SJSA1 (cell line): ENCODE data around the gene DAZAP2. TPM values are rescaled to one million over a fixed set of nuclear protein-coding genes. Genes with fewer than 3 reads are reported as not detected.
A peak's percentile ranks its signal among the peaks of the same experiment; 100 is the strongest.
"Not testable (repeated sequence)": the region's sequence is repeated elsewhere in the genome, so short reads cannot be mapped to it uniquely, and the experiment has no call there.

Experiments
- DNase-seq, 2 experiments: peaks; one replicate each; pipeline ENCODE4 v3.0.0-alpha.2; 2015 to 2020; ENCODE audit warnings: low spot score in 2 of 2, low read depth in 1 of 2
- H3K27ac ChIP-seq: fragments of 250-450 bp; sonication (Bioruptor Pico); 2 replicates; pipeline ENCODE4 v1.5.1; 2020; ENCODE audit warnings: mild to moderate bottlenecking, moderate library complexity
- H3K27me3 ChIP-seq: fragments of 250-450 bp; sonication (Bioruptor Pico); replicated peaks from 2 replicates; pipeline ENCODE4 v1.5.1; 2020; ENCODE audit warnings: mild to moderate bottlenecking, moderate library complexity
- H3K36me3 ChIP-seq: fragments of 250-450 bp; sonication (Bioruptor Pico); 2 replicates; pipeline ENCODE4 v1.5.1; 2020; ENCODE audit warnings: mild to moderate bottlenecking
- H3K4me1 ChIP-seq: fragments of 250-450 bp; sonication (Bioruptor Pico); replicated peaks from 2 replicates; pipeline ENCODE4 v1.6.1; 2021; ENCODE audit warnings: mild to moderate bottlenecking
- H3K4me3 ChIP-seq: fragments of 250-450 bp; sonication (Bioruptor Pico); 2 replicates; pipeline ENCODE4 v1.5.1; 2020; ENCODE audit warnings: mild to moderate bottlenecking
- H3K9me3 ChIP-seq: fragments of 250-450 bp; sonication (Bioruptor Pico); replicated peaks from 2 replicates; pipeline ENCODE4 v1.5.1; 2020; ENCODE audit warnings: mild to moderate bottlenecking
- total RNA-seq: library from RNA; depleted of rRNA; stranded (reverse); fragments of >200 nt; shearing (Covaris generic); gene quantifications from 2 replicates; pipeline ENCODE4 v1.2.3, GENCODE V29; 2014

Gene DAZAP2
- total RNA-seq, 1 experiment from 2014 or later: 153 TPM

DNA sequence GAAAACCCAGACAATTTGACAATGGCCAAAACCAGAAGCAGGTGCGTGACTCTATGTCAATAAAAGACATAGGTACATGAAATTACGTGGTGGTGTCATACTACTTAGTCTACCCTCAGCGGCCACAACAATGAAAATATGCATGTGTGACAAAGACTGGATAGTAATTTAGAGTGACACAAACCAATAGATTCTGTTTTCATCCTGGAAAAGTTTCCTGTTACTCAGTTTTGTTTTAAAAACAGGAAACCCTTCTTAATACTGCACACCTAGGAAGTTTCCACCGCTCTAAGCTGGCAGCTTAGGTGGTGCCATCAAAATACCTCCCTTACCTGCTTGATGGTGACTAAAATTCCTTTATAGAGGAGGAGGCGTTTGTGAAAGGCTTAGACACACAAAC, 35.9 kb upstream of the DAZAP2 start:
- H3K4me3 ChIP-seq: no peak overlapping the region

GRCh38 chr12:51205350-51205749, 33.3 kb upstream of the DAZAP2 start:
- no peaks in the 10 kb centered on the region for H3K9me3 ChIP-seq
- DNase-seq: no peak
- no peaks in the 10 kb centered on the region for H3K4me1 ChIP-seq
- H3K4me3 ChIP-seq: no peak overlapping the region
- H3K27ac ChIP-seq: no peak overlapping the region
- H3K36me3 ChIP-seq: no peaks in the 10 kb centered on the region; the same call in 1 of the 2 replicates
- H3K27me3 ChIP-seq: no peaks in the 10 kb centered on the region

More for the DNA sequence above, 35.9 kb upstream of the DAZAP2 start:
- H3K27me3 ChIP-seq: no peaks in the 10 kb centered on the region
- H3K4me1 ChIP-seq: no peaks in the 10 kb centered on the region
- no peak overlapping the region for H3K27ac ChIP-seq
- no peaks in the 10 kb centered on the region; the same call in 1 of the 2 replicates for H3K36me3 ChIP-seq
- no peaks in the 10 kb centered on the region for H3K9me3 ChIP-seq
- DNase-seq: no peak

- H3K9me3 ChIP-seq: no peaks in the 10 kb centered on the region
- H3K4me3 ChIP-seq: no peak overlapping the region
- DNase-seq: no peak
- no peak overlapping the region for H3K27ac ChIP-seq
- no peaks in the 10 kb centered on the region for H3K4me1 ChIP-seq
- H3K36me3 ChIP-seq: no peaks in the 10 kb centered on the region; the same call in 1 of the 2 replicates
- H3K27me3 ChIP-seq: no peaks in the 10 kb centered on the region
These were observed 30.5 kb upstream of the DAZAP2 start for GRCh38 chr12:51208016-51208660.

DNA sequence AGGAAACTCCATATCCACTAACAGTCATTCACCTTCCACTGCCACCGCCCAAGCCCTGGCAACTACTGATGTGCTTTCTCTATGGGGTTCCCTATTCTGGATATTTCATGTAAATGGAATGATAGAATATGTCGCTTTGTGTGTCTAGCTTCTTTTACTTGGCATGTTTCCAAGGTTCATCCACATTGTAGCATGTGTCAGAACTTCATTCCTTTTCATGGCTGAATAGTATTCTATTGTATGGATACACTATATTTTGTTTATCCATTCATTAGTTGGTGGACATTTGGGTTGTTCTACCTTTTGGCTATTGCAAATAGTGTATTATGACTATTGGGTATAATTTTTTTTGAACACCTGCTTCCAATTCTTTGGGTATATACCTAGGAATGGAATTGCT, 29.4 kb upstream of the DAZAP2 start:
- H3K9me3 ChIP-seq: no peaks in the 10 kb centered on the region
- no peak overlapping the region for H3K27ac ChIP-seq
- H3K36me3 ChIP-seq: no peaks in the 10 kb centered on the region; the same call in 1 of the 2 replicates
- DNase-seq: no peak
- H3K4me1 ChIP-seq: no peaks in the 10 kb centered on the region
- no peaks in the 10 kb centered on the region for H3K27me3 ChIP-seq
- no peak overlapping the region for H3K4me3 ChIP-seq

DNA sequence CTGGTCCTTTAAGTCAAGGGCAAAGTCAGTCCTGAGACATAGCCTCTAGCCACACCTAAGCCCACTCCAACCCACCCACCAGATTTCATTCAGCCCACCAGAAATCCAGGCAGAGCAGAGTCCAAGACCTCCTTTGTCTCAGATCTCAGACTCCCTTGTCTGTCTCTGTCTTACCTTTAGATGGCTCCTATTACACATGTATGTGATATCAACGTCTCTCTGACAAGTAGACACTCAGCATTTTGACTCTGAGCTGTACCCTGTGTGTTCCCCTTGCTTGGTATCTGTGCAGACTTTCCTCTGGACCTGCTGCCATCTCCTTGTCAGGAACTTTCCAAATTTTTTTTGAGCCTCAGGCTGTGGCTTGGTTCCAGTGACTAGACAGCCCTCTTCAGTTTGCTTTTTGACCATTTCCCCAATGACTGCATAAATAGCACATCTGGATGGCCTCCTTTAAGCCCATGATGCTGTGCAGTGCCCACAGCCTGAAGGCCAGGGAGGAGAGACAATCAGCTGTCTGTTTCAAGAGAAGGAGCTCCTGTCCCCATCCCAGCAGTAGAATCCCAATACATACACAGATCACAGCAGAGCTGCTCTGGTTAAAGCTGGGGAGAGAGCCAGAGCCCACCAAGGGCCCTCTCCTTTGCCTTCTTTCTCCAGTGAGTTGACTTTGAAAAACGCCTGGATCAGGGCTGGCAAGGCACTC, 27.8 kb upstream of the DAZAP2 start:
- Histone ChIP-seq H3K4me3 (no peak overlapping the region), H3K36me3 (no peaks in the 10 kb centered on the region; the same call in 1 of the 2 replicates), H3K27ac (no peak overlapping the region), H3K27me3 (no peaks in the 10 kb centered on the region), H3K9me3 (no peaks in the 10 kb centered on the region), H3K4me1 (no peaks in the 10 kb centered on the region)
- no peak for DNase-seq

GRCh38 chr12:51214895-51215294, 23.7 kb upstream of the DAZAP2 start:
- H3K9me3 ChIP-seq: no peaks in the 10 kb centered on the region
- no peak for DNase-seq
- peaks cover 9% of the 10 kb centered on the region for H3K4me1 ChIP-seq
- H3K27ac ChIP-seq: no peak overlapping the region
- H3K27me3 ChIP-seq: no peaks in the 10 kb centered on the region
- no peaks in the 10 kb centered on the region; the same call in 1 of the 2 replicates for H3K36me3 ChIP-seq
- H3K4me3 ChIP-seq: no peak overlapping the region

DNA sequence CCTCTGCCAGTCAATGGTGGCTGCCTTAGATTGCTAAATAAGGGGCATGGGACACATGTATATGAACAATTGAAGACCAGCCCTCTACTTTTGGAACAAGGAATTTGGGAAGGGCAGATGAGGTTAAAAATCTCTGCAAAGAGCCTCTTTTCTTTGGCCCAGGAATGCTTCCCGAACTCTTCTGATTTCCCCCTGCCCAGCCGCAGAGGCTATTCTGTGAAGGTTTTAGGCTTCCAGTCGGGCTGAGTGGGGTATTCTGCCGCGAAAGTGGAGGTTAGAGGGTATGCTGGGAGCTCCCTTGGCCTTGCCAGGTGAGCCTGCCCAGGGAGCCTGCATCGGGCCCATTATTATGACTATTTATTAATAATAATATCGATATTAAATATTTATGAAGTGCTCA, 22.0 kb upstream of the DAZAP2 start:
- no peaks in the 10 kb centered on the region; the same call in 1 of the 2 replicates for H3K36me3 ChIP-seq
- H3K4me3 ChIP-seq: peak overlapping the region; percentile 73
- DNase-seq: no peak
- H3K9me3 ChIP-seq: no peaks in the 10 kb centered on the region
- H3K4me1 ChIP-seq: peaks cover 9% of the 10 kb centered on the region
- no peaks in the 10 kb centered on the region for H3K27me3 ChIP-seq
- no peak overlapping the region for H3K27ac ChIP-seq

GRCh38 chr12:51217133-51217967, 21.3 kb upstream of the DAZAP2 start:
- peak overlapping the region; percentile 74 for H3K27ac ChIP-seq
- no peaks in the 10 kb centered on the region for H3K27me3 ChIP-seq
- H3K4me1 ChIP-seq: peaks cover 9% of the 10 kb centered on the region
- no peaks in the 10 kb centered on the region; the same call in 1 of the 2 replicates for H3K36me3 ChIP-seq
- peak overlapping the region; percentile 73 for H3K4me3 ChIP-seq
- peak in 1 of 2 experiments; percentile 20 for DNase-seq
- H3K9me3 ChIP-seq: no peaks in the 10 kb centered on the region

DNA sequence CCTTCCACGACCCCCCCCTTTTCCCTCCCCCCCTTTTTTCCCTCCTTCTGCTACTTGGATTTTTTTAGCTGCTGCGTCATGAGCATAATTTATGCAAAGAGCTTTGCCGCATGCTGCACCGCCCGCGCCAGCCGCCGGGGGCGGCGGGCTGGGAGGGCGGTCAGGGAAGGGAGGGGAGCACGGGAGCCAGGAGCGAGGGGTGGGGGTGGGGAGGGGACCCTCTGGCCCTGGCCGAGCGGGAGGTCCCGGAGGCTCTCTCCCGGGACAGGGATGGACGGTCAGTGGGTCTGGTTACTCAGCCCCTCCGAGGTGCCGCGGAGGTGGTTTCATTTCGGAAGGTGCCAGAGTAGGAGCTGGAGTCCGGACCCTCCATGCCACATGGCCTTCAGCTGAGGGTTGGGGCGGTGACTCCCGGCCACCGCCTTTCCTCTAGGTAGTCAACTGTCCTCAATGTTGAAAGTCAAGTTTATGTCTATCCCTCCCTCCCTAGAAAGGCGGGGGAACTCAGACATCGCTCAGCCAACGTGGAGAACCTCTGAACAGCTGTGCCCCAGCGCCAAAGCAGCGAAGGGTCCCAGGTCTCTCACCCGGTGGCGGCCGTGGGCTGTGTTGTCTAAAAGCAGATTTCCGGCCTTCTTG, 20.5 kb upstream of the DAZAP2 start, which contains the start of gene POU6F1:
TSS of gene POU6F1 (minus strand) at position 95 of the 639 bp plus-strand sequence. CDS start 11,226 bp downstream, outside the sequence.
- peak; percentile 68 to 73 for DNase-seq
- H3K36me3 ChIP-seq: no peaks in the 10 kb centered on the region; the same call in 1 of the 2 replicates
- H3K27ac ChIP-seq: peak within 1 kb of the TSS; percentile 74
- H3K27me3 ChIP-seq: no peaks in the 10 kb centered on the region
- peaks cover 9% of the 10 kb centered on the region for H3K4me1 ChIP-seq
- no peaks in the 10 kb centered on the region for H3K9me3 ChIP-seq
- peak within 1 kb of the TSS; percentile 73 for H3K4me3 ChIP-seq

GRCh38 chr12:51218607-51219161, 19.9 kb upstream of the DAZAP2 start:
- Histone ChIP-seq H3K4me3 (peak overlapping the region; percentile 73), H3K9me3 (no peaks in the 10 kb centered on the region), H3K36me3 (no peaks in the 10 kb centered on the region; the same call in 1 of the 2 replicates), H3K27me3 (no peaks in the 10 kb centered on the region), H3K4me1 (peaks cover 9% of the 10 kb centered on the region), H3K27ac (peak overlapping the region; percentile 74)
- no peak for DNase-seq

GRCh38 chr12:51219322-51219721, 19.3 kb upstream of the DAZAP2 start:
- no peak overlapping the region for H3K4me3 ChIP-seq
- H3K4me1 ChIP-seq: peaks cover 9% of the 10 kb centered on the region
- H3K9me3 ChIP-seq: no peaks in the 10 kb centered on the region
- no peaks in the 10 kb centered on the region; the same call in 1 of the 2 replicates for H3K36me3 ChIP-seq
- no peak for DNase-seq
- no peaks in the 10 kb centered on the region for H3K27me3 ChIP-seq
- no peak overlapping the region for H3K27ac ChIP-seq

GRCh38 chr12:51219857-51220256, 18.8 kb upstream of the DAZAP2 start:
- H3K27ac ChIP-seq, H3K36me3 ChIP-seq, H3K4me1 ChIP-seq, H3K4me3 ChIP-seq, H3K27me3 ChIP-seq, DNase-seq, H3K9me3 ChIP-seq: not testable (repeated sequence)

GRCh38 chr12:51222461-51222860, 16.2 kb upstream of the DAZAP2 start:
- H3K36me3 ChIP-seq: no peaks in the 10 kb centered on the region
- no peak overlapping the region for H3K4me3 ChIP-seq
- H3K27ac ChIP-seq: no peak overlapping the region
- H3K27me3 ChIP-seq: no peaks in the 10 kb centered on the region
- DNase-seq: no peak
- H3K9me3 ChIP-seq: peaks cover 2% of the 10 kb centered on the region; the same call in 1 of the 2 replicates
- peaks cover 18% of the 10 kb centered on the region for H3K4me1 ChIP-seq
